ENCODE data around the gene NANP. TPM values are rescaled to one million over a fixed set of nuclear protein-coding genes. Genes with fewer than 3 reads are reported as not detected.

The NANP gene
- total and polyA plus RNA-seq, 2 of the 13 experiments (the other 11 are each of a cell fraction or from before 2014, with no cell fraction given): 8.9 to 21.5 TPM

- no peak for FAIRE-seq
- TF ChIP-seq IRX3 (CRISPR knock-in tag; IDR thresholded peaks at IDR 0.05; ENCODE audit: borderline replicate concordance, low read depth) (no peak), ZNF205 (CRISPR knock-in tag; IDR thresholded peaks at IDR 0.05) (no peak), IRF1 (CRISPR knock-in tag; IDR thresholded peaks at IDR 0.05; ENCODE audit: low read depth) (no peak), NAIF1 (CRISPR knock-in tag; IDR thresholded peaks at IDR 0.05; ENCODE audit: borderline replicate concordance) (no peak), JARID2 (CRISPR knock-in tag; IDR thresholded peaks at IDR 0.05; ENCODE audit: insufficient replicate concordance) (no peak), ZNF235 (CRISPR knock-in tag; IDR thresholded peaks at IDR 0.05; ENCODE audit: borderline replicate concordance) (no peak), ZNF460 (CRISPR knock-in tag; IDR thresholded peaks at IDR 0.05; ENCODE audit: borderline replicate concordance) (no peak), ZBTB38 (CRISPR knock-in tag; IDR thresholded peaks at IDR 0.05) (no peak), ETV6 (CRISPR knock-in tag; conservative IDR thresholded peaks at IDR 0.05) (no peak), ZNF639 (CRISPR knock-in tag; conservative IDR thresholded peaks at IDR 0.05) (no peak), IRF2 (CRISPR knock-in tag; IDR thresholded peaks at IDR 0.05) (no peak), HNF1A (IDR thresholded peaks at IDR 0.05; ENCODE audit: low read depth) (no peak), HNF1A (CRISPR knock-in tag; IDR thresholded peaks at IDR 0.05; ENCODE audit: borderline replicate concordance) (no peak), SALL1 (CRISPR knock-in tag; IDR thresholded peaks at IDR 0.05) (no peak)
Observed at GRCh38 chr20:25604611-25605010, 19.2 kb downstream of the NANP start.

More at GRCh38 chr20:25604611-25605010, 19.2 kb downstream of the NANP start:
- no peak for ATAC-seq
- Histone ChIP-seq H4K20me1 (ENCODE audit: insufficient read depth, low read length) (no peaks in the 10 kb centered on the region), H3K79me2 (ENCODE audit: insufficient read depth, low read length) (no peaks in the 10 kb centered on the region), H3K27me3 (ENCODE audit: control insufficient read depth in 1 of 2, insufficient read depth in 2 of 2, low read length in 2 of 2) (no peaks in the 10 kb centered on the region), H3K27ac (ENCODE audit: extremely low read length, insufficient read depth, low read length) (no peak overlapping the region), H3K36me3 (replicated peaks in 1 of 2; ENCODE audit: control insufficient read depth in 1 of 2, insufficient read depth in 2 of 2, low read length in 2 of 2) (no peaks in the 10 kb centered on the region; a peak in 1 of 5 replicates), H3K4me3 (replicated peaks in 1 of 3; ENCODE audit: insufficient read depth in 1 of 3, low read depth in 2 of 3, low read length in 3 of 3) (no peak overlapping the region), H2AFZ (ENCODE audit: low read length) (no peak overlapping the region), H3K9me3 (ENCODE audit: low read length) (no peaks in the 10 kb centered on the region), H3K4me1 (ENCODE audit: insufficient read depth, low read length) (peaks cover 60% of the 10 kb centered on the region), H3K4me2 (ENCODE audit: low read depth, low read length) (no peak overlapping the region), H3K9ac (ENCODE audit: insufficient read depth, low read depth, low read length) (no peak overlapping the region)
- POLR2A ChIA-PET: no interaction called here
- no TSS peak for BruUV-seq (replicated peaks)
- intact Hi-C loops (cut with micrococcal nuclease; ENCODE audit: unreplicated experiment): no loop called here
- no peak for DNase-seq (ENCODE audit: low spot score)
- in situ Hi-C loops (cut with HindIII; ENCODE audit: extremely low pct_ligation_motif_present, low pct_unique_long_range_greater_than_20kb): no loop called here
- WGBS (ENCODE audit: low lambda C conversion rate): 96% methylated on average over 9 of the region's 9 CpGs
- CTCF ChIA-PET (ENCODE audit: low intra/inter-chr PET ratio, low total read pairs): no interaction called here

All from HepG2 (cell line).